Kidney tubule cell (primary cell): ENCODE measurements around the gene GALNT5.

Experiments
- DNase-seq: peaks from one replicate; pipeline ENCODE4 v3.0.0-alpha.2; 2018; ENCODE audit warnings: low spot score

The GALNT5 gene

GRCh38 chr2:157287160-157287559, 29.7 kb downstream of the GALNT5 start:
- no peak for DNase-seq

DNA sequence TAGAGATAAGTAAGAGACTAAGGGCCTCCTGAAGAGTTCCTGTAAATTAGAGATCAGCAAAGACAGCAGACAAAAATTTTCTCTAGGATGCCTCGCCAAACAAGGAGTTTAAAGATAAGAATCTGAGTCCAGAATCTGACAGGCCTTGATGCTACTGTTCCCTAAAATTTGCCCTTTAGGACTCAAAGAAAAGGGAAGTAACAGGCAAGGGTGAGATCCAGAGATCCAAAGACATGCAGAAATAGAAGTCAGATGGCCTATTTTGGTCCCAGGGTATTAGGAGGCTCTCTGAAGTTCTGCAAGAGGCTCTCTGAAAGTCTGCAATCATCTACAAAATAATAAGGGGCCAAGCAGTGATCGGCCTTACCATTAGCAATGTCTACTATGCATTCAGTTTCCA, 33.0 kb downstream of the GALNT5 start:
- no peak for DNase-seq

GRCh38 chr2:157291018-157291417, 33.5 kb downstream of the GALNT5 start:
- DNase-seq: peak; percentile 57

DNA sequence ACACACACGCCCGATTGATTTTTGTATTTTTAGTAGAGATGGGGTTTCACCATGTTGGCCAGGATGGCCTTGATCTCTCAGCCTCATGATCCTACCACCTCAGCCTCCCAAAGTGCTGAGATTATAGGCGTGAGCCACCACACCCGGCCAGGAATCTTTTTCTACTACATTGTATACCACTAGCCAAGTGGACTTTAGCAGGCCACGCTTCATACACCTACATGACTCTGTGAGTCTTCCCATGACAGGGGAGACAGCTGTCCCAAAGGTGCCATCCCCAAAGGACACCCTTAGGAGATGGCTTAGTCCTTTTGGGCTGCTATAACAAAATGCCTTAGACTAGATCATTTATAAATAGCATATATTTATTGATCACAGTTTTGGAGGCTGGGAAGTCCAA, 35.3 kb downstream of the GALNT5 start:
- no peak for DNase-seq

GRCh38 chr2:157296490-157296889, 39.0 kb downstream of the GALNT5 start:
- DNase-seq: no peak

DNA sequence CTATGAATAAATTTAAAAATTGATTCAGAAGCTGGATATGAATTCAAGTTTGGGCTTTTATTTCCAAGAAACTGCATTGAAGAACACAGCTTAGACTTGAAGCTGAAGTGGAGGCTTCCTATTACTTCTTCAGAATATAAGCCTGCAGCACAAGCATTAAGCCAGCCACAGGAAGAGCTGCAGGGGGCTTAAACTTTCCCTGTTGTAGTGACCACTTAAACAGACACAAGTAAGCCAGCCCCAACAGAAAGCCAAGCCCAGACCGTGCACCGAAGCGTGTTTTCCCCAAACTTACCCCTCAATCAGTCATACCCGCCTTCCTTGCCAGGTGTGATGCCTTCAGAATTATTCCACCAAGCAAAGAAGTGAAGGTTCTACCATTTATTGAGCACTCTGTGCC, 39.5 kb downstream of the GALNT5 start:
- DNase-seq: no peak

DNA sequence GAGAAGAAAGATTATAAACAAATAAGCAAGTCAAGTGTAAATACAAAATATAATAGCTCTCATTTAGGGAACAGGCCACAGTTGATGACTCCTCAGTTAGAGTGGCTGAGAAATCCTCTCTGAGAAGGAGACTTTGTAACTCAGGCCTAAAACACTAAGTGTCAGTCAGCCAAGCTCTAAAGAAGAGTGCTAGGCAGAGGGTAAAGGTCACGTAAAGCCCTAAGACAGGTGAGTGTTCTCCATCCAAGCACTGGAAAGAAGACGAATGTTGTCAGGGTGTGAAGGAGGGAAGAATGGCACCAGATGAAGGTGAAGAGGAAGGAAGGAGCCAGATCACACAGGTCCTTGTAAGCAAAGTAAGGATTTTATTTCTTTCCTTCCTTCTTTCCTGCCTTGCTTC, 43.8 kb downstream of the GALNT5 start:
- no peak for DNase-seq

GRCh38 chr2:157302492-157303099, 45.1 kb downstream of the GALNT5 start:
- DNase-seq: peak; percentile 61

GRCh38 chr2:157303612-157304011, 46.1 kb downstream of the GALNT5 start:
- no peak for DNase-seq

DNA sequence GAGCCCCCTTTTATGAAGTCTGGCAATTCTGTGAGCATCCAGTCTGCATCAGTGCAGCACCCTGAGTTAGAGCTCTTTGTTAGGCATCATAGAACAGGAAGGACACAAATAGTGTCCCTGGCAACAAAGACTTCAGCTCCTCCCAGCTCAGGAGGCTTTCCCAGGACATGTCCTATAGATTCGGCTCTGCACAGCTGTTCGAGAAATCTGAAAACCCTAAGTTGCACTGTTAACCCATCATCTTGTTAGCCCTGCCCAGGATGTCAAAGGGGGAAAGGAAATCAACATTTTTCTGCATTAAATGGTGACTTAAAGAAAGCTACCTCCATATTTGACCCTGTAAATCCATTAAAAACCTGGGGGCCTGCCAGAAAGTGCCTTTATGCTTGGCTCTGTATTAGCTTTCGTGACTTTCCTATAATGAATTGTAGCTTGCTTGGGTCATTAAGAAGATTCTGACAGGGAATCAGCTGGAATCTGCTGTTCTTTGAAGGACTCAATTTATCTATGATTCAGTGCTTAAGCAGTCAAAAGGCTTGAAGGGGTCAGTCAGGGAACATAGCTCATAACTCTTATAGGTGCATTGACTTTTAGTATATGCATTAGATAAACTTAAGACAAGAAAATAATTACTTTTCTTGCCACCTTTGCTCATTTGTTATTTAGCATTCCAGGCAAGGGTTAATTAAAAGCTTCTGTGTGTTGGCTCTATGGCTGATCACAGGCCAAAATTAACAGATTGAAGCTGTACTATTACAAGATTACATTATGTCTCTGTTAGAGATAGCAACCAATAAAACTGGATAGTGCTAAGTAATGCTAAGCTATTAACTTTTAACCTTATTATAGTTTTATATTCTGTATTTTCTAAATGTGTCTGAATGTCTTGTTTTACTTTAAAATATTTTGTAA, 47.6 kb downstream of the GALNT5 start:
- peak; percentile 40 for DNase-seq

DNA sequence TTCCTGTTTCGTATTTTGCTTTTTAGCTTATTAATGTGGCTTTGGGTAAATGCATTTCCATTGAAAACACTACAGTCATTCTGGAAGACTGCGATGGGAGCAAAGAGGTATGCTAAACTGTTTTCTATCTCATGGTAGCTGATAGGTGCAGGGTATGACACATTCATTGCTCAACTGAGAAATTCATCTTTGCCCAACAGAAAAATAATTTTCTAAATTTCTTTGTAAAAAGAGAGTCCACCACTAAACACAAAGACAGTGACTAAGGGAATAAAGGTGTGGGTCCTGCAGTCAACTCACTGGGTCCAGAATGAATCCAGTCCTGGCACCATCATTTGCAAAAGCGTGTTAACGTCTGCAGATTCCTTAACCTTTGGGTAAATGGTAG, 48.2 kb downstream of the GALNT5 start:
- no peak for DNase-seq

DNA sequence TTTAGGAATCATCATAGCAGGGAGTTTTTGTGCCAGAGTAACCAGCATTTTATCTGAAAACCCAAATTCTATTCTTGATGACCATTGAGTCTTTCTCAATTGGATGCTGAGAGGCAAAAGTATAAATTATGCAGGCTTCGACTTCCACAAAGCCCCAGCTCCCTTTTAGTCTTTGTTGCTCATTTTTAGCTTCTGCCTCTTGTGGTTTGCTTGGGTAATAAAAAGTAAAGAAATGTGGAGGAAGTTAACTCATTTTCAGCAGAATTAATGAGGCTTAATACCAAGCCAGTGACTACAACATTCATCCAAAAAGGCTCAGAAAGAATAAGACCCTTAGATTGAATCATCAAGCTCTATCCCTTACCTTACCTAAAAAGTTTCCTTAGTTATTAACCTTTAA, 49.5 kb downstream of the GALNT5 start:
- DNase-seq: peak; percentile 30

- DNase-seq: no peak
These were observed 52.4 kb downstream of the GALNT5 start for GRCh38 chr2:157309878-157310277.

DNA sequence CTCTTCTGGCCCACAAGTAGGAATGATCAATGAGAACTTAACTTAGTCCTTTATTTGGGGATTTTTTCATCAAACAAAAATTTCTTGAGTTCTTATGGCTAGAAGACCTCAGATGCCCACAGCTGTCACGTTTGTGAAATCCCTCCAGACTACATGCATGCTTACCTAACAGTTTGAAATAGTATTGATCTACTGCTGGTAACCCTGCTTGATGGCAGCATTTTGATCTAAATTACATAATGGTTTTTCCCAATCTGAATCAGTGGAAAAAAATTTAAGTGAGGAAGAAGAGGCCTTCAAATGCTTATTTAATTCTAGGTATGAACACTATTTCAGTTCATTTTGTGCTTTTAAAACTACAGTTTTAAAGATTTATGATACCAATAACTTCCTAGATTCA, 54.2 kb downstream of the GALNT5 start:
- no peak for DNase-seq

GRCh38 chr2:157312866-157313486, 55.5 kb downstream of the GALNT5 start:
- DNase-seq: no peak

DNA sequence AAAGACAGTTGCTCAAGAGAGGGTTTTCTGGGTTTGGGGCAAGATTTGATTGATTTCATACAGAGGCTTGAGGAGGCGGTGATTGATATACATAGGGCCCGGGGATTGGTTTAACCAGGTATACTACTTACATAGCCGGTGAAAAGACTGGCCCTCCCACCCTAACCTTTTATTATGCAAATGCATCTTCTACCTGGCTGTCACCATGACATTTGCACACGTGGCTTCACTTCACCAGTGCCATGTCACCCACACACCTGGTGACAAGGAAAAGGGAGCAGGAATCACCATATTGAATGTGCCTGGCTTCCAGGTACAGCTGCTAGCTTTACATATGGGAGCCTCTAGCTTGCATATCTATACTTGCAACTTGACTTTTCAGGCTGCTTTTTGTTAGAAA, 58.4 kb downstream of the GALNT5 start:
- no peak for DNase-seq

DNA sequence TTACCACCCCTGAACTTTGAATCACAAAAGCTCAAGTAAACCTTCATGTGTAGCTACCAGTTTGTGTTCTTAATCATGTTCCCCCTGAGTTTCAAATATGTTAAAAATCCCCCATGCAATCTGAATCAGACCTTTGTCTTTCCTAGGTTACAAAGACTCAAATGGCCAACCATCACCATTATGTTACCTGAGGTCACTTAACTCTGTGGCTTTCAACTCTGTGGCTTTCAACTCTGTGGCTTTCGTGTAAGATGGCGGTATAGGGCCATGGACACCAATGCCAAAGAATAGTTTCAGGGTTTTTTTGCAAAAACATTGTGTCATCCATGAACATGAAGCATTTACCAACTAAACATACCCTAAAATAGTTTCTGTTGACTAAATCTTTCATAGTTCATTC, 61.4 kb downstream of the GALNT5 start:
- DNase-seq: no peak

DNA sequence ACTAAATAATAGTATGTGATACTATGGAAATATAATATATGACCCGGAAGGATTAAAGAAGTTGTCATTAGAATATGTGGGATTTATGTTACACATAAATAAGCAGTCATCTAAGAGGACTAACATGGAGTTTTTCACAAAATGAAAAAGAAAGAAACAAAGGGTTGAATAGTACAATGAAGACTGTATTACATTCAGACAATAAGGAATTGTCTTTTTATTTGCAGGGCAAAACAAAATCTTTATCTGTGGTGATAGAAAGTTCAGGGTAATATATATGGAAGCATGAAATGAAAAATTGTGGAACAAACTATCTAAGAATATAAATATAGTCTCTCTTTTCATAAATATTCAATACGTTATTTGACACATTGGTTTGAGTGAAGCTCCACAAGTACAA, 62.3 kb downstream of the GALNT5 start:
- no peak for DNase-seq

DNA sequence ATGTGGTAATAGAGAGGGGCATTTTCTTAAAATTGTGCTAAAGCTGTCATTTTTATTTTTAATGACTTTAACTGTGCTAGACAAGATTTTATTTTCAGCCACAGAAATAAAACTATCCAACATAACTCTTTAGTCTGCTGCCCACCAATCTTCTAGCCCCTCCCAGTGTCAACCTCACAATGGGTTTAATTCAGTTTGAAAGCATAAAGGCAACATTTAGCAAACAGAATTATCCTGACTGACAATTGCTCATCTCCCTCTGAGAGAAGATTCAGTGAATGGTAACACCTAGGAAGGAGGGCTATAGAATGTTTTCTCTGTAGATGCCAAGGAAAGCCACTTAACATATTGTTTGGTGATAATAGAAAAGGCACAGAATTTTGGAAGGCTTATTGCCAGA, 62.9 kb downstream of the GALNT5 start:
- no peak for DNase-seq

GRCh38 chr2:157321466-157321865, 64.0 kb downstream of the GALNT5 start:
- DNase-seq: no peak

DNA sequence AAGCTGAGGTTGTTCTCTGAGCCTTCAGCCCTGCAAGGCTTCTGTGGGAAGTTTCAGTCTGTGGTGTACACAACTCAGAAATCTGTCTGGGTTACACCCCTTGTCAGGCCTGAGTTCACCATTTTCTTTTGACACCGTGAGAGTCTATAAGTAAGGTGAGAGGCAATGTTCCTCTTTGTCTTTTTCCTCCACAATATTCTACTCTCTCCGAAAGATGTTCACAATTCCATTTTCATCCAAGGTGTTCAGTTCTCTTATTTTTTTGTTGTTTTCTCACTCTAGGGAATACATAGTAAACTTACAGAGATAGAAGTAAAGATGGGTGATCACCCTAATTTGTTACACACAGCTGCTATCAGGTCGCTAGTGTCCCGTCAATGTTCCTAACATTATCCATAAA, 64.9 kb downstream of the GALNT5 start:
- no peak for DNase-seq

DNA sequence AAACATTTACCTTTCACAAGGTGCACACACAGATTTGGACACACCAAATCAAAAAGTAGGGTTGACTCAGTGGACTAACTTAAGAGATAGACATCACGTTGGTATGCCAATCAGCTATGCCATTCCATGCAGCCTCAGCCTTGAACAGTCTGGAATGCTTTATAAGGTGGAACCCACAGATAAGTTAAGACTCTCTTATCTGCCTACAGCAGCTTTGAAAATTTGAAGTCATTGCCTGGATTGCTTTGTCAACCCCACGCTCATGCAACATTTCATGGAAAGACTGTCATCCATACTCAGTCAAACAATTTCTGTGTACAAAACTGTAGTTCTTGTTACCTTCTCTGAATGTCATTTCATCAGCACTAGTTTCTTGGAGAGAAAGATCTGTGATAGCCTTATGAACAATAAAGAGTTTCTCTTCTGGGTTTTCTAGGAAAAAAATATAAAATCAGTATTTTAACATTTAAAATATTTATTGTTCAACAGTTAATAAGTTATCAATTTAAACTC, 66.9 kb downstream of the GALNT5 start:
- no peak for DNase-seq

DNA sequence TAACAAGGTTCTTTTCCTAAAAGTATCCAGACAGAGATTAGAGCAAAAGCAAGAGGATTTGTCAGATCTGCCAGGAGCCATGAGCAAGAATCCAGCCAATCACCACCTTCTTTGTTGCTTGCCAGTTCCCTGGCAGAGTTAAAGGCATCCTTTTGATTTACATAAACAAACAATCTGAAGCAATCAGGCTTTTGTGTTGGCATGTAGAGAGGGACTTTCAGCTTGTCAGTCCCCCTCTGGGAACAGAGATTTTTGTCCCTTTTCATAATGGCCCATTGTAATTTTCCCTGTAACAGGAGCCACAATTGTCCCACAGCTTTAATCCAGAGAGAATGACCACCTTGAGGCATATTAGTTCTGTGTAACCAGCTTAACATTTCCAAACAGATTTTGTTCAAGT, 68.3 kb downstream of the GALNT5 start, which contains the start of gene ERMN:
Gene ERMN, minus strand, starts transcription at position 39 of the 400 bp plus-strand sequence. CDS start 182 bp downstream, outside the sequence.
- DNase-seq: no peak
